HG03064 (cell line): Measurements from ENCODE around the gene NBEA.
"Not testable (repeated sequence)": the region's sequence is repeated elsewhere in the genome, so short reads cannot be mapped to it uniquely, and the experiment has no call there.

Source experiments
- ATAC-seq: cut with Tn5 transposase; IDR thresholded peaks from one replicate; pipeline ENCODE4 v1.9.1; 2021; ENCODE audit warnings: low read depth; ENCODE audit not compliant: unreplicated experiment

NBEA gene

GRCh38 chr13:35621989-35622388, 679.9 kb downstream of the NBEA start:
- ATAC-seq, result no peak

- ATAC-seq, result no peak
Measured at GRCh38 chr13:35629026-35629425, 687.0 kb downstream of the NBEA start.

GRCh38 chr13:35630551-35631275, 688.6 kb downstream of the NBEA start:
- ATAC-seq, result peak; percentile 59

- no peak for ATAC-seq
Measured at GRCh38 chr13:35631666-35632065, 689.6 kb downstream of the NBEA start.

GRCh38 chr13:35643625-35644024, 701.6 kb downstream of the NBEA start:
- ATAC-seq, result no peak

GRCh38 chr13:35646056-35646774, 704.1 kb downstream of the NBEA start:
- ATAC-seq, result no peak

- ATAC-seq, result no peak
Measured at GRCh38 chr13:35648201-35648600, 706.1 kb downstream of the NBEA start.

- ATAC-seq, result no peak
Measured at GRCh38 chr13:35649162-35649561, 707.1 kb downstream of the NBEA start.

- no peak for ATAC-seq
Measured at GRCh38 chr13:35659796-35660195, 717.7 kb downstream of the NBEA start.

- no peak for ATAC-seq
Measured at GRCh38 chr13:35664747-35665146, 722.7 kb downstream of the NBEA start.

GRCh38 chr13:35669321-35669720, 727.3 kb downstream of the NBEA start:
- ATAC-seq, result no peak

GRCh38 chr13:35672611-35673010, 730.5 kb downstream of the NBEA start:
- ATAC-seq, result no peak

GRCh38 chr13:35675651-35676050, 733.6 kb downstream of the NBEA start:
- ATAC-seq, result no peak

- not testable (repeated sequence) for ATAC-seq
Measured at GRCh38 chr13:35677863-35678262, 735.8 kb downstream of the NBEA start.

GRCh38 chr13:35681685-35682084, 739.6 kb downstream of the NBEA start:
- no peak for ATAC-seq

- no peak for ATAC-seq
Measured at GRCh38 chr13:35684432-35684831, 742.4 kb downstream of the NBEA start.

GRCh38 chr13:35687336-35687735, 745.3 kb downstream of the NBEA start:
- ATAC-seq, result no peak

GRCh38 chr13:35690581-35691207, 748.6 kb downstream of the NBEA start:
- no peak for ATAC-seq

GRCh38 chr13:35693134-35693784, 751.2 kb downstream of the NBEA start:
- no peak for ATAC-seq

- no peak for ATAC-seq
Measured at GRCh38 chr13:35694031-35694430, 752.0 kb downstream of the NBEA start.
